Measurements from ENCODE around the gene PLEK2. TPM values are rescaled to one million over a fixed set of nuclear protein-coding genes. Genes with fewer than 3 reads are reported as not detected.
"Not testable (repeated sequence)": the region's sequence is repeated elsewhere in the genome, so short reads cannot be mapped to it uniquely, and the experiment has no call there.

Gene PLEK2
- total RNA-seq, 1 donor from 2014 or later: 0.62 TPM

DNA sequence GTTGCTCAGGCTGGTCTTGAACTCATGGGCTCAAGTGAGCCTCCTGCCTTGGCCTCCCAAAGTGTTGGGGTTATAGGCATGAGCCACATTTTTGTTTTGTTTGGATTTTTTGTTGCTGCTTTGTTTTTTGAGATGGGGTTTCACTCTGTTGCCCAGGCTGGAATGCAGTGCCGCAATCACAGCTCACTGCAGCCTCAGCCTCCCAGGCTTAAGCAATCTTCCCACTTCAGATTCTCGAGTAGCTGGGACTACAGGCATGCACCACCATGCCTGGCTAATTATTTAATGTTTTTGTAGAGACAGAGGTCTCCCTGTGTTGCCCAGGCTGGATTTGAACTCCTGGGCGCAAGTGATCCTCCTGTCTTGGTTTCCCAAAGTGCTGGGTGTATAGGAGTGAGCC, 5.7 kb upstream of the PLEK2 start:
- H3K4me3 Mint-ChIP-seq (ENCODE audit: unreplicated experiment): no peak overlapping the region
- no peak for TF ChIP-seq CTCF (IDR thresholded peaks at IDR 0.05; ENCODE audit: unreplicated experiment)
- DNase-seq (ENCODE audit: low spot score): no peak
- H3K36me3 Mint-ChIP-seq (ENCODE audit: low read depth, unreplicated experiment): no peaks in the 10 kb centered on the region
- no peaks in the 10 kb centered on the region for H3K9me3 Mint-ChIP-seq (ENCODE audit: unreplicated experiment)
- peaks cover 4% of the 10 kb centered on the region for H3K27me3 Mint-ChIP-seq (ENCODE audit: unreplicated experiment)
- peaks cover 2% of the 10 kb centered on the region for H3K4me1 Mint-ChIP-seq (ENCODE audit: unreplicated experiment)
- H3K27ac Mint-ChIP-seq (ENCODE audit: unreplicated experiment): no peak overlapping the region

GRCh38 chr14:67416810-67417209, 4.8 kb upstream of the PLEK2 start:
- H3K36me3 Mint-ChIP-seq (ENCODE audit: low read depth, unreplicated experiment): no peaks in the 10 kb centered on the region
- peaks cover 4% of the 10 kb centered on the region for H3K27me3 Mint-ChIP-seq (ENCODE audit: unreplicated experiment)
- no peak overlapping the region for H3K27ac Mint-ChIP-seq (ENCODE audit: unreplicated experiment)
- H3K4me1 Mint-ChIP-seq (ENCODE audit: unreplicated experiment): peaks cover 4% of the 10 kb centered on the region
- TF ChIP-seq CTCF (IDR thresholded peaks at IDR 0.05; ENCODE audit: unreplicated experiment): no peak
- DNase-seq (ENCODE audit: low spot score): no peak
- no peaks in the 10 kb centered on the region for H3K9me3 Mint-ChIP-seq (ENCODE audit: unreplicated experiment)
- H3K4me3 Mint-ChIP-seq (ENCODE audit: unreplicated experiment): no peak overlapping the region

- H3K9me3 Mint-ChIP-seq (ENCODE audit: unreplicated experiment): no peaks in the 10 kb centered on the region
- no peak for DNase-seq (ENCODE audit: low spot score)
- H3K4me1 Mint-ChIP-seq (ENCODE audit: unreplicated experiment): peaks cover 4% of the 10 kb centered on the region
- no peaks in the 10 kb centered on the region for H3K36me3 Mint-ChIP-seq (ENCODE audit: low read depth, unreplicated experiment)
- no peak overlapping the region for H3K27ac Mint-ChIP-seq (ENCODE audit: unreplicated experiment)
- peaks cover 4% of the 10 kb centered on the region for H3K27me3 Mint-ChIP-seq (ENCODE audit: unreplicated experiment)
- H3K4me3 Mint-ChIP-seq (ENCODE audit: unreplicated experiment): no peak overlapping the region
- TF ChIP-seq CTCF (IDR thresholded peaks at IDR 0.05; ENCODE audit: unreplicated experiment): no peak
Measured at GRCh38 chr14:67416085-67416484, 4.1 kb upstream of the PLEK2 start.

DNA sequence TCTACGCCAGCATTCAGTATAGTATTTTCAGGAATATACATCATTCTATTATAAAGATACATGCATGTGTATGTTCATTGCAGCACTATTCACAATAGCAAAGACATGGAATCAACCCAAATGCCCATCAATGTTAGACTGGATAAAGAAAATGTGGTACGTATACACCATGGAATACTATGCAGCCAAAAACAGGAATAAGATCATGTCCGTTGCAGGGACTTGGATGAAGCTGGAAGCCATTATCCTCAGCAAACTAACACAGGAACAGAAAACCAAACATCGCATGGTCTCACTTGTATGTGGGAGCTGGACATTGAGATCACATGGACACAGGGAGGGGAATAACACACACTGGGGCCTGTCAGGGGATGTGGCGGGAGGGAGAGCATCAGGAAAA, 3.6 kb upstream of the PLEK2 start:
- H3K9me3 Mint-ChIP-seq (ENCODE audit: unreplicated experiment); H3K27ac Mint-ChIP-seq (ENCODE audit: unreplicated experiment); H3K4me3 Mint-ChIP-seq (ENCODE audit: unreplicated experiment); DNase-seq (ENCODE audit: low spot score); H3K4me1 Mint-ChIP-seq (ENCODE audit: unreplicated experiment); H3K36me3 Mint-ChIP-seq (ENCODE audit: low read depth, unreplicated experiment); H3K27me3 Mint-ChIP-seq (ENCODE audit: unreplicated experiment): not testable (repeated sequence)

- no peak for DNase-seq (ENCODE audit: low spot score)
- Mint-ChIP-seq H3K4me1 (ENCODE audit: unreplicated experiment) (peaks cover 4% of the 10 kb centered on the region), H3K27me3 (ENCODE audit: unreplicated experiment) (peaks cover 4% of the 10 kb centered on the region), H3K9me3 (ENCODE audit: unreplicated experiment) (no peaks in the 10 kb centered on the region), H3K27ac (ENCODE audit: unreplicated experiment) (no peak overlapping the region), H3K4me3 (ENCODE audit: unreplicated experiment) (no peak overlapping the region), H3K36me3 (ENCODE audit: low read depth, unreplicated experiment) (no peaks in the 10 kb centered on the region)
- TF ChIP-seq CTCF (IDR thresholded peaks at IDR 0.05; ENCODE audit: unreplicated experiment): no peak
Measured at GRCh38 chr14:67413806-67414769, 2.1 kb upstream of the PLEK2 start.
